Spleen (tissue), 11 donors: ENCODE measurements around the gene TOR1B. TPM values are rescaled to one million over a fixed set of nuclear protein-coding genes. Genes with fewer than 3 reads are reported as not detected.

ENCODE experiments used
- DNase-seq: peaks from one replicate; pipeline ENCODE4 v3.0.0-alpha.2; 2020
- H3K27ac ChIP-seq, 8 donors: fragments of 200-600 bp; sonication (generic) in 7 of 8; 1 replicate in 4 of 8; 2 replicates in 4 of 8; pipeline versions ENCODE4 v1.5.0 to v1.8.0; 2016 to 2021; ENCODE audit warnings: inconsistent platforms in 4 of 8, mild to moderate bottlenecking in 4 of 8, moderate library complexity in 1 of 8
- H3K27me3 ChIP-seq, 7 donors: fragments of 200-600 bp; sonication (generic) in 6 of 7; replicated peaks in 1 of 7; 1 replicate in 4 of 7; 2 replicates in 3 of 7; pipeline versions ENCODE4 v1.5.0 to v1.8.0; 2016 to 2021; ENCODE audit warnings: inconsistent platforms in 3 of 7, mild to moderate bottlenecking in 1 of 7
- H3K36me3 ChIP-seq, 6 donors: fragments of 200-600 bp; sonication (generic) in 5 of 6; 1 replicate in 4 of 6; 2 replicates in 2 of 6; pipeline versions ENCODE4 v1.5.0 to v1.8.0; 2016 to 2021; ENCODE audit warnings: inconsistent platforms in 2 of 6
- H3K4me1 ChIP-seq, 6 donors: fragments of 200-600 bp; sonication (generic) in 5 of 6; 1 replicate in 3 of 6; 2 replicates in 3 of 6; pipeline versions ENCODE4 v1.5.0 to v1.8.0; 2016 to 2021; ENCODE audit warnings: inconsistent platforms in 3 of 6
- H3K4me3 ChIP-seq, 8 donors: fragments of 200-600 bp; sonication (generic) in 7 of 8; 1 replicate in 4 of 8; 2 replicates in 4 of 8; pipeline versions ENCODE4 v1.5.0 to v1.8.0; 2016 to 2021; ENCODE audit warnings: inconsistent platforms in 4 of 8, mild to moderate bottlenecking in 4 of 8, moderate library complexity in 2 of 8
- H3K9me3 ChIP-seq, 8 donors: fragments of 200-600 bp; sonication (generic) in 7 of 8; 1 replicate in 4 of 8; 2 replicates in 4 of 8; pipeline versions ENCODE4 v1.5.0 to v1.8.0; 2016 to 2021; ENCODE audit warnings: inconsistent platforms in 4 of 8
- CTCF ChIP-seq, 11 experiments: fragments of 200-600 bp in 7 of 11; fragments of 450-650 bp in 4 of 11; sonication (generic) in 4 of 11; IDR thresholded peaks in 8 of 11; conservative IDR thresholded peaks in 3 of 11; 1 replicate in 7 of 11; 2 replicates in 4 of 11; pipeline versions ENCODE4 v1.4.0 to v1.8.0; 2016 to 2021; ENCODE audit warnings: antibody characterized with exemption in 11 of 11, inconsistent platforms in 4 of 11, mild to moderate bottlenecking in 1 of 11
- POLR2A ChIP-seq, 3 donors: fragments of 450-650 bp; IDR thresholded peaks; one replicate each; pipeline ENCODE4 v1.5.1; 2017; ENCODE audit warnings: antibody characterized with exemption in 3 of 3, mild to moderate bottlenecking in 1 of 3
- POLR2AphosphoS5 ChIP-seq, 3 donors: sonication (generic); formaldehyde crosslinking; IDR thresholded peaks; one replicate each; pipeline ENCODE4 v1.5.1; 2017; ENCODE audit warnings: antibody characterized with exemption in 3 of 3
- WGBS, 5 donors: extraction: QIAGEN DNeasy Blood & Tissue Kit in 3 of 5; methylation state at CpG; one replicate each; pipeline versions ENCODE4 v1.1.5 to v1.1.7; 2013 to 2018; 5-methylcytosine and 5-hydroxymethylcytosine counted together
- intact Hi-C: fragments of 100-400 bp; cut with DNase I; formaldehyde crosslinking; loops from one replicate; pipeline ENCODE4 v1.15.0; 2023; ENCODE audit warnings: low total_unique reads
- polyA plus RNA-seq, 3 donors: library from polyadenylated mRNA; stranded (reverse); fragments of 200-250 nt; gene quantifications; one replicate each; pipeline ENCODE4 v1.2.1, GENCODE V29; 2013
- total RNA-seq, 7 donors: library from RNA; depleted of rRNA in 3 of 7; stranded (reverse); fragments of >200 nt in 3 of 7; fragmentation: NEBNext Ultra II Directional in 4 of 7; extraction: Animal tissue kit (Norgen Biotek cat#: 25700) in 4 of 7; gene quantifications; one replicate each; pipeline versions ENCODE4 v1.1.0 to v1.2.1, GENCODE V29; 2016 to 2021
- donor health status: healthy with polysubstance abuse.
- donor health status: DM: no; HTN: no; CAD: no; lungs with moderate emphysema.
- donor health status: DM: no; HTN: no; CAD: no.
- donor health status: Bipolar disorder and iron deficiency.
- donor health status: healthy.
- donor health status: DM: no; HTN: no; CAD: no.
- donor health status: DM: yes; HTN: yes; CAD: no.

Gene TOR1B
- total and polyA plus RNA-seq, 10 donors, result 5.3 to 38.0 (median 17.5) TPM

- H3K36me3 ChIP-seq, result peaks cover 0 to 66% (median 57%) of the 10 kb centered on the region in 6 donors
- 3 to 9% (median 4%) methylated on average over 20 to 47 of the region's 47 CpGs for WGBS, 5 donors
These were observed 21.1 kb downstream of the TOR1B start, which contains the start of gene TOR1A for GRCh38 chr9:129823935-129824601. Gene TOR1A, minus strand, starts transcription at chr9:129824136. Its CDS starts 51 bp downstream, at chr9:129824085.

GRCh38 chr9:129826344-129826743, 23.4 kb downstream of the TOR1B start:
- peaks cover 0 to 66% (median 60%) of the 10 kb centered on the region in 6 donors for H3K36me3 ChIP-seq
- H3K27me3 ChIP-seq, result no peaks in the 10 kb centered on the region
- H3K9me3 ChIP-seq, result no peaks in the 10 kb centered on the region
- TF ChIP-seq CTCF (IDR thresholded peaks at IDR 0.05 in 8 of 11, conservative IDR thresholded peaks at IDR 0.05 in 3 of 11) (no peak), POLR2AphosphoS5 (IDR thresholded peaks at IDR 0.05) (no peak), POLR2A (IDR thresholded peaks at IDR 0.05) (no peak)
- intact Hi-C loops, result no loop called here
- no peak for DNase-seq
- H3K4me1 ChIP-seq, result peaks cover 8 to 25% (median 15%) of the 10 kb centered on the region in 6 donors
- H3K4me3 ChIP-seq, result no peak overlapping the region
- no peak overlapping the region for H3K27ac ChIP-seq
- WGBS, 5 donors, result 86 to 92% (median 91%) methylated on average over 6 of the region's 6 CpGs

More at GRCh38 chr9:129823935-129824601, 21.1 kb downstream of the TOR1B start, which contains the start of gene TOR1A:
- intact Hi-C loops, result no loop called here
- no peaks in the 10 kb centered on the region for H3K9me3 ChIP-seq
- peak within 1 kb of the TSS; percentile 37 to 93 (median 84) for H3K27ac ChIP-seq
- peaks cover 8 to 30% (median 15%) of the 10 kb centered on the region in 6 donors for H3K4me1 ChIP-seq
- peak; percentile 99 for DNase-seq
- H3K27me3 ChIP-seq, result no peaks in the 10 kb centered on the region
- peak in 2 of 11 experiments; percentile 6 to 18 for TF ChIP-seq CTCF (IDR thresholded peaks at IDR 0.05 in 8 of 11, conservative IDR thresholded peaks at IDR 0.05 in 3 of 11)
- peak; percentile 90 to 96 (median 90) for TF ChIP-seq POLR2AphosphoS5 (IDR thresholded peaks at IDR 0.05)
- no peak for TF ChIP-seq POLR2A (IDR thresholded peaks at IDR 0.05)
- peak within 1 kb of the TSS; percentile 63 to 89 (median 83) for H3K4me3 ChIP-seq

- Histone ChIP-seq H3K4me1 (peaks cover 8 to 21% (median 15%) of the 10 kb centered on the region in 6 donors), H3K27ac (no peak overlapping the region), H3K27me3 (no peaks in the 10 kb centered on the region), H3K4me3 (no peak overlapping the region), H3K36me3 (peaks cover 0 to 66% (median 60%) of the 10 kb centered on the region in 6 donors), H3K9me3 (no peaks in the 10 kb centered on the region)
- 77 to 95% (median 83%) methylated on average over 1 of the region's 1 CpG for WGBS, 5 donors
- intact Hi-C loops, result no loop called here
- TF ChIP-seq CTCF (IDR thresholded peaks at IDR 0.05 in 8 of 11, conservative IDR thresholded peaks at IDR 0.05 in 3 of 11) (no peak), POLR2AphosphoS5 (IDR thresholded peaks at IDR 0.05) (no peak), POLR2A (IDR thresholded peaks at IDR 0.05) (no peak)
- DNase-seq, result no peak
These were observed 23.8 kb downstream of the TOR1B start for GRCh38 chr9:129826759-129827158.

GRCh38 chr9:129828051-129828450, 25.1 kb downstream of the TOR1B start:
- TF ChIP-seq POLR2AphosphoS5 (IDR thresholded peaks at IDR 0.05), result no peak
- TF ChIP-seq POLR2A (IDR thresholded peaks at IDR 0.05), result no peak
- TF ChIP-seq CTCF (IDR thresholded peaks at IDR 0.05 in 8 of 11, conservative IDR thresholded peaks at IDR 0.05 in 3 of 11), result no peak
- DNase-seq, result no peak
- H3K4me1 ChIP-seq, result peaks cover 0 to 14% (median 7%) of the 10 kb centered on the region in 6 donors
- H3K9me3 ChIP-seq, result no peaks in the 10 kb centered on the region
- no peak overlapping the region for H3K4me3 ChIP-seq
- intact Hi-C loops, result no loop called here
- H3K27ac ChIP-seq, result no peak overlapping the region
- 73 to 87% (median 78%) methylated on average over 9 of the region's 9 CpGs for whole genome bisulfite sequencing, 5 donors
- H3K36me3 ChIP-seq, result peaks cover 0 to 68% (median 61%) of the 10 kb centered on the region in 6 donors
- no peaks in the 10 kb centered on the region for H3K27me3 ChIP-seq
